ENCODE data around the gene TMEM164. TPM values are rescaled to one million over a fixed set of nuclear protein-coding genes. Genes with fewer than 3 reads are reported as not detected.

Gene TMEM164
- total and polyA plus RNA-seq, 10 of the 15 experiments (the other 5 are each of a cell fraction or from before 2014, with no cell fraction given) = 0.61 to 18.3 (median 7.0) TPM

DNA sequence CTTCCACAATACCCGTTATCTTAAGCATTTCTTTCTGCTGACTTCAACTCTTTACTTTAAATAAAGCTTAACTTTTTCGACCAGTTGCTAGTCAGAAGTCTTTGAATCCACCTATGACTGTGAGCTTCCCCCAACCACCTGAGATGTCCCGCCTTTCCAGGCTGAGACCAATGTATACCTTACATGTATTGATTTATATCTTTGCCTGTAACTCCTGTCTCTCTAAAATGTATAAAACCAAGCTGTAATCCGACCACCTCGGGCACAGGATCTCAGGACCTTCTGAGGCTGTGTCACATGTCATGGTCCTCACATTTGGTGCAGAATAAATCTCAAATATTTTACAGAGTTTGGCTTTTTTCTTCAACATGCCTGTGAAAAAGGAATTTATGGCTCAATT lies 2.9 kb upstream of the TMEM164 start (continued):
- TF ChIP-seq, protein P1, sequence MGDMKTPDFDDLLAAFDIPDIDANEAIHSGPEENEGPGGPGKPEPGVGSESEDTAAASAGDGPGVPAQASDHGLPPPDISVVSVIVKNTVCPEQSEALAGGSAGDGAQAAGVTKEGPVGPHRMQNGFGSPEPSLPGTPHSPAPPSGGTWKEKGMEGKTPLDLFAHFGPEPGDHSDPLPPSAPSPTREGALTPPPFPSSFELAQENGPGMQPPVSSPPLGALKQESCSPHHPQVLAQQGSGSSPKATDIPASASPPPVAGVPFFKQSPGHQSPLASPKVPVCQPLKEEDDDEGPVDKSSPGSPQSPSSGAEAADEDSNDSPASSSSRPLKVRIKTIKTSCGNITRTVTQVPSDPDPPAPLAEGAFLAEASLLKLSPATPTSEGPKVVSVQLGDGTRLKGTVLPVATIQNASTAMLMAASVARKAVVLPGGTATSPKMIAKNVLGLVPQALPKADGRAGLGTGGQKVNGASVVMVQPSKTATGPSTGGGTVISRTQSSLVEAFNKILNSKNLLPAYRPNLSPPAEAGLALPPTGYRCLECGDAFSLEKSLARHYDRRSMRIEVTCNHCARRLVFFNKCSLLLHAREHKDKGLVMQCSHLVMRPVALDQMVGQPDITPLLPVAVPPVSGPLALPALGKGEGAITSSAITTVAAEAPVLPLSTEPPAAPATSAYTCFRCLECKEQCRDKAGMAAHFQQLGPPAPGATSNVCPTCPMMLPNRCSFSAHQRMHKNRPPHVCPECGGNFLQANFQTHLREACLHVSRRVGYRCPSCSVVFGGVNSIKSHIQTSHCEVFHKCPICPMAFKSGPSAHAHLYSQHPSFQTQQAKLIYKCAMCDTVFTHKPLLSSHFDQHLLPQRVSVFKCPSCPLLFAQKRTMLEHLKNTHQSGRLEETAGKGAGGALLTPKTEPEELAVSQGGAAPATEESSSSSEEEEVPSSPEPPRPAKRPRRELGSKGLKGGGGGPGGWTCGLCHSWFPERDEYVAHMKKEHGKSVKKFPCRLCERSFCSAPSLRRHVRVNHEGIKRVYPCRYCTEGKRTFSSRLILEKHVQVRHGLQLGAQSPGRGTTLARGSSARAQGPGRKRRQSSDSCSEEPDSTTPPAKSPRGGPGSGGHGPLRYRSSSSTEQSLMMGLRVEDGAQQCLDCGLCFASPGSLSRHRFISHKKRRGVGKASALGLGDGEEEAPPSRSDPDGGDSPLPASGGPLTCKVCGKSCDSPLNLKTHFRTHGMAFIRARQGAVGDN (IDR thresholded peaks at IDR 0.05) = no peak
- TF ChIP-seq EP300 (IDR thresholded peaks at IDR 0.05; ENCODE audit: borderline replicate concordance in 1 of 2, control insufficient read depth in 1 of 2, low read depth in 2 of 2, low read length in 2 of 2) = no peak
- no peak for TF ChIP-seq ZNF207 (IDR thresholded peaks at IDR 0.05; ENCODE audit: borderline replicate concordance)
- no peak for TF ChIP-seq FOXM1 (IDR thresholded peaks at IDR 0.05; ENCODE audit: low read depth, low read length)
- TF ChIP-seq, protein P2, sequence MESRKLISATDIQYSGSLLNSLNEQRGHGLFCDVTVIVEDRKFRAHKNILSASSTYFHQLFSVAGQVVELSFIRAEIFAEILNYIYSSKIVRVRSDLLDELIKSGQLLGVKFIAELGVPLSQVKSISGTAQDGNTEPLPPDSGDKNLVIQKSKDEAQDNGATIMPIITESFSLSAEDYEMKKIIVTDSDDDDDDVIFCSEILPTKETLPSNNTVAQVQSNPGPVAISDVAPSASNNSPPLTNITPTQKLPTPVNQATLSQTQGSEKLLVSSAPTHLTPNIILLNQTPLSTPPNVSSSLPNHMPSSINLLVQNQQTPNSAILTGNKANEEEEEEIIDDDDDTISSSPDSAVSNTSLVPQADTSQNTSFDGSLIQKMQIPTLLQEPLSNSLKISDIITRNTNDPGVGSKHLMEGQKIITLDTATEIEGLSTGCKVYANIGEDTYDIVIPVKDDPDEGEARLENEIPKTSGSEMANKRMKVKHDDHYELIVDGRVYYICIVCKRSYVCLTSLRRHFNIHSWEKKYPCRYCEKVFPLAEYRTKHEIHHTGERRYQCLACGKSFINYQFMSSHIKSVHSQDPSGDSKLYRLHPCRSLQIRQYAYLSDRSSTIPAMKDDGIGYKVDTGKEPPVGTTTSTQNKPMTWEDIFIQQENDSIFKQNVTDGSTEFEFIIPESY (IDR thresholded peaks at IDR 0.05) = no peak
- TF ChIP-seq EED (IDR thresholded peaks at IDR 0.05; ENCODE audit: low read depth) = no peak
- no peak for TF ChIP-seq RB1 (IDR thresholded peaks at IDR 0.05; ENCODE audit: borderline replicate concordance)
- no peak for TF ChIP-seq SIN3A (IDR thresholded peaks at IDR 0.05; ENCODE audit: low read depth, low read length)
- no peak for TF ChIP-seq REST (IDR thresholded peaks at IDR 0.05; ENCODE audit: low read depth, low read length)

All from GM12878 (cell line).